K562 (cell line): ENCODE results near the gene SCIN. TPM values are rescaled to one million over a fixed set of nuclear protein-coding genes. Genes with fewer than 3 reads are reported as not detected.

Experiments
- CHD4 ChIP-seq: fragments of 200-600 bp; sonication (generic); IDR thresholded peaks from 3 replicates; pipeline ENCODE4 v1.6.1; 2012; ENCODE audit warnings: low read depth, mild to moderate bottlenecking, mixed read lengths, low read length, inconsistent platforms; ENCODE audit not compliant: insufficient read depth, insufficient replicate concordance, poor library complexity, severe bottlenecking
- HLTF ChIP-seq: fragments of 450-650 bp; IDR thresholded peaks from 2 replicates; pipeline ENCODE4 v1.6.1; 2016
- MEF2D ChIP-seq: conservative IDR thresholded peaks from 2 replicates; pipeline ENCODE4 v1.6.1; 2016; ENCODE audit warnings: low read depth, missing genetic modification characterization, missing compliant biosample characterization
- RBFOX2 ChIP-seq: fragments of 200-400 bp; formaldehyde crosslinking; IDR thresholded peaks from 2 replicates; pipeline ENCODE4 v1.6.1; 2017; ENCODE audit warnings: low read depth, mild to moderate bottlenecking, low read length, moderate library complexity
- TBP ChIP-seq: optimal IDR thresholded peaks from 2 replicates; pipeline ENCODE3; 2011; ENCODE audit warnings: low read depth, low read length, improper control_type of control experiment
- XRCC4 ChIP-seq: IDR thresholded peaks from one replicate; pipeline ENCODE4 v1.6.1; 2011; ENCODE audit not compliant: insufficient read depth, insufficient read length; ENCODE audit errors: extremely low read depth
- ZBTB1 ChIP-seq: sonication (generic); formaldehyde crosslinking; IDR thresholded peaks from 2 replicates; pipeline ENCODE4 v1.8.1; 2023; ENCODE audit warnings: missing genetic modification reagents, low read depth, mild to moderate bottlenecking, borderline replicate concordance
- ZBTB40 ChIP-seq, 2 experiments: fragments of 450-650 bp in 1 of 2; sonication (generic) in 1 of 2; formaldehyde crosslinking in 1 of 2; IDR thresholded peaks; 2 replicates each; pipeline versions ENCODE4 v1.7.1 to v1.9.0; 2016 to 2022; ENCODE audit warnings: inconsistent platforms in 1 of 2, mild to moderate bottlenecking in 1 of 2, missing genetic modification reagents in 1 of 2
- polyA plus RNA-seq, 8 experiments: library from polyadenylated mRNA; depleted of rRNA in 4 of 8; stranded (reverse) in 5 of 8; unstranded in 3 of 8; fragments of >200 nt; fragmentation: Nextera tagmentation in 2 of 8; fragmentation: Illumina TruSeq in 1 of 8; extraction: Ambion mirVana in 2 of 8; extraction: Trizol in 1 of 8; gene quantifications; 2 replicates each; pipeline versions ENCODE4 v1.2.1 to v1.2.3, GENCODE V29; 2011 to 2014; ENCODE audit warnings: inconsistent platforms in 1 of 8, missing spikeins in 1 of 8
- total RNA-seq, 7 experiments: library from RNA; depleted of rRNA in 6 of 7; stranded (reverse); fragments of >200 nt in 6 of 7; fragmentation: Illumina TruSeq in 2 of 7; extraction: Trizol in 2 of 7; gene quantifications; 2 replicates each; pipeline versions ENCODE4 v1.2.1 to v1.2.3, GENCODE V29; 2011 to 2021; ENCODE audit warnings: low replicate concordance in 1 of 7

The SCIN gene
- total and polyA plus RNA-seq, 9 of the 15 experiments (the other 6 are each of a cell fraction or from before 2014, with no cell fraction given) = 0.67 to 18.2 (median 10.6) TPM

DNA sequence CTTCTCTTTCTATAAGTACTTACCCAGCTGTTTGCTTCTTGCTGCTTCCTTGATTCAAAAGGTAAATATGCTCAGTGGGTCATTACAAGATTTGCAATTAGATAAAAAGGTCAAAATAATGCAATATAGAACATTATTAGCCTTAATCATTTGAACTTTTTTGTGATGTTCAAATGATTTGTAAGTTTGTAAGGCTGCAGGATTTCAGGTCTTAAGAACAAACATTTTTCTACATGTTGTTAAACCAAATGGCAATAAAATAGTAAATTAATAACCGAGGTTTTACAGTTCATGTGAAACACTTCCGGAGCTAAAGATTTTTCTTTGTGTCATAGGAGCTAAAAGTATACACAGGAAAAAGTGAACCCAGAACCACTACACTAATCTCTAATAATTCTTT, 16.2 kb upstream of the SCIN start (continued):
- no peak for TF ChIP-seq ZBTB40 (IDR thresholded peaks at IDR 0.05)
- no peak for TF ChIP-seq ZBTB40 (CRISPR knock-in tag; IDR thresholded peaks at IDR 0.05)
- TF ChIP-seq RBFOX2 = no peak
- no peak for TF ChIP-seq TBP
- no peak for TF ChIP-seq CHD4
- TF ChIP-seq ZBTB1 (CRISPR knock-in tag) = no peak
- no peak for TF ChIP-seq HLTF
- TF ChIP-seq XRCC4 = no peak
- TF ChIP-seq MEF2D = no peak
